Ascending aorta (tissue), 2 donors: ENCODE measurements around the gene CPA3. TPM values are rescaled to one million over a fixed set of nuclear protein-coding genes. Genes with fewer than 3 reads are reported as not detected.

Experiments
- DNase-seq, 2 donors: peaks; one replicate each; pipeline ENCODE4 v3.0.0-alpha.2; 2019; ENCODE audit warnings: low spot score in 2 of 2
- H3K27ac ChIP-seq, 2 donors: fragments of 200-600 bp; sonication (generic); one replicate each; pipeline ENCODE4 v1.5.1; 2016 to 2017; ENCODE audit warnings: mild to moderate bottlenecking in 1 of 2
- H3K27me3 ChIP-seq: fragments of 200-600 bp; sonication (generic); one replicate; pipeline ENCODE4 v1.5.1; 2017
- H3K36me3 ChIP-seq, 2 donors: fragments of 200-600 bp; sonication (generic); one replicate each; pipeline ENCODE4 v1.5.1; 2016
- H3K4me1 ChIP-seq, 2 donors: fragments of 200-600 bp; sonication (generic); one replicate each; pipeline ENCODE4 v1.5.1; 2016 to 2017; ENCODE audit warnings: mild to moderate bottlenecking in 1 of 2
- H3K4me3 ChIP-seq, 2 donors: fragments of 200-600 bp; sonication (generic); one replicate each; pipeline ENCODE4 v1.5.1; 2016 to 2017; ENCODE audit warnings: mild to moderate bottlenecking in 1 of 2
- H3K9me3 ChIP-seq, 2 donors: fragments of 200-600 bp; sonication (generic); one replicate each; pipeline ENCODE4 v1.5.1; 2016
- intact Hi-C: fragments of 100-400 bp; cut with DNase I; formaldehyde crosslinking; loops from one replicate; pipeline ENCODE4 v1.15.1; 2023
- total RNA-seq: library from RNA; depleted of rRNA; stranded (reverse); fragments of >200 nt; gene quantifications from one replicate; pipeline ENCODE4 v1.1.0, GENCODE V29; 2016
- TF ChIP-seq, protein P1 (sequence below), 3 experiments: fragments of 200-600 bp in 2 of 3; fragments of 450-650 bp in 1 of 3; sonication (generic) in 2 of 3; IDR thresholded peaks; one replicate each; pipeline ENCODE4 v1.5.1; 2016 to 2019; ENCODE audit warnings: antibody characterized with exemption in 3 of 3, mild to moderate bottlenecking in 1 of 3, moderate library complexity in 1 of 3

The CPA3 gene
- total RNA-seq, 1 donor from 2014 or later: not detected

- Histone ChIP-seq H3K4me3 (no peak overlapping the region), H3K9me3 (no peaks in the 10 kb centered on the region), H3K27me3 (no peaks in the 10 kb centered on the region), H3K36me3 (no peaks in the 10 kb centered on the region), H3K27ac (no peak overlapping the region), H3K4me1 (no peaks in the 10 kb centered on the region)
- TF ChIP-seq, protein P1, sequence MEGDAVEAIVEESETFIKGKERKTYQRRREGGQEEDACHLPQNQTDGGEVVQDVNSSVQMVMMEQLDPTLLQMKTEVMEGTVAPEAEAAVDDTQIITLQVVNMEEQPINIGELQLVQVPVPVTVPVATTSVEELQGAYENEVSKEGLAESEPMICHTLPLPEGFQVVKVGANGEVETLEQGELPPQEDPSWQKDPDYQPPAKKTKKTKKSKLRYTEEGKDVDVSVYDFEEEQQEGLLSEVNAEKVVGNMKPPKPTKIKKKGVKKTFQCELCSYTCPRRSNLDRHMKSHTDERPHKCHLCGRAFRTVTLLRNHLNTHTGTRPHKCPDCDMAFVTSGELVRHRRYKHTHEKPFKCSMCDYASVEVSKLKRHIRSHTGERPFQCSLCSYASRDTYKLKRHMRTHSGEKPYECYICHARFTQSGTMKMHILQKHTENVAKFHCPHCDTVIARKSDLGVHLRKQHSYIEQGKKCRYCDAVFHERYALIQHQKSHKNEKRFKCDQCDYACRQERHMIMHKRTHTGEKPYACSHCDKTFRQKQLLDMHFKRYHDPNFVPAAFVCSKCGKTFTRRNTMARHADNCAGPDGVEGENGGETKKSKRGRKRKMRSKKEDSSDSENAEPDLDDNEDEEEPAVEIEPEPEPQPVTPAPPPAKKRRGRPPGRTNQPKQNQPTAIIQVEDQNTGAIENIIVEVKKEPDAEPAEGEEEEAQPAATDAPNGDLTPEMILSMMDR (IDR thresholded peaks at IDR 0.05): no peak
- intact Hi-C loops: no loop called here
- no peak for DNase-seq
Measured at GRCh38 chr3:148938306-148938705, 73.2 kb downstream of the CPA3 start.

DNA sequence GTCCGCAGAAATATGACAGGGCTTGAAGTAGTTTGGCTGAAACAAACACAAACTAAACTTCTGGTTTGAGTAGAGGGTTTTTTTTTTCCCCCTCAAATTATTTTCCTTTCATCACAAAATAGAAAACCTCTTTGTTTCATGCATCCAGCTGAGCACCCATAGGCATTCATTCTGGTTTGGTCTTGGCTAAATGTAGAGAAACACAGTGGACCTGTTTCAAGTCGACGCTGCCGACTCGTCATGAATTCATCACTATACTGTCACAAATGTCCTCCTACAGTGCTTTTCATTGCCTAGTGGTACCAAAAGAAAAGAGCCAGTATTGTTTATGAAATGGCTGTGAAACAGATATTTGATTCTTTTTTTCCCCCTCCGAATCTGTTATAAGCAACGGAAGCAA, 73.8 kb downstream of the CPA3 start:
- intact Hi-C loops: no loop called here
- DNase-seq: no peak
- no peaks in the 10 kb centered on the region for H3K4me1 ChIP-seq
- TF ChIP-seq, protein P1 (IDR thresholded peaks at IDR 0.05): no peak
- no peaks in the 10 kb centered on the region for H3K36me3 ChIP-seq
- H3K27me3 ChIP-seq: no peaks in the 10 kb centered on the region
- H3K27ac ChIP-seq: no peak overlapping the region
- H3K4me3 ChIP-seq: no peak overlapping the region
- H3K9me3 ChIP-seq: no peaks in the 10 kb centered on the region

DNA sequence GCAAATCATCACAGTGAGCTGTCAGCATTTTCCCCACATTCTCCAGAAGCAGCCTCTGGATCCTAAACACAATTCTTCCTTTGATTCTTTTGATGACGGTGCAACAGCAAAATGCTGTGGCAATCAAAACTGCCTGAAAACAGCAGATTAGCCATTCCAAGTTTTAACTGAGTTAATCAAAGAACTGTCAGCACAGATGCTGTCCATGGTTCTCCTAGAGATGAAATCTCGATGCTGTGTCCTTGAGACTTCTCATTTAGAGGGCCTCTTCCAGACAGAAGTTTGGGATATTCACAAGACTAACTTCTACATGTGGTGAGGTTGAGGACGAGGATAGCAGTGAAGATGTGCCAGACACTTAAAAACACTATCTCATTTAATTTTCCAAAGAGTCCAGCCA, 75.9 kb downstream of the CPA3 start:
- H3K27me3 ChIP-seq: no peaks in the 10 kb centered on the region
- TF ChIP-seq, protein P1 (IDR thresholded peaks at IDR 0.05): no peak
- no peaks in the 10 kb centered on the region for H3K9me3 ChIP-seq
- no peak for DNase-seq
- H3K4me3 ChIP-seq: no peak overlapping the region
- H3K36me3 ChIP-seq: no peaks in the 10 kb centered on the region
- H3K27ac ChIP-seq: no peak overlapping the region
- no peaks in the 10 kb centered on the region for H3K4me1 ChIP-seq
- intact Hi-C loops: loop anchor here (10.0 kb wide), 1 partner anchor 226 kb away; no protein-coding TSS in a partner anchor

DNA sequence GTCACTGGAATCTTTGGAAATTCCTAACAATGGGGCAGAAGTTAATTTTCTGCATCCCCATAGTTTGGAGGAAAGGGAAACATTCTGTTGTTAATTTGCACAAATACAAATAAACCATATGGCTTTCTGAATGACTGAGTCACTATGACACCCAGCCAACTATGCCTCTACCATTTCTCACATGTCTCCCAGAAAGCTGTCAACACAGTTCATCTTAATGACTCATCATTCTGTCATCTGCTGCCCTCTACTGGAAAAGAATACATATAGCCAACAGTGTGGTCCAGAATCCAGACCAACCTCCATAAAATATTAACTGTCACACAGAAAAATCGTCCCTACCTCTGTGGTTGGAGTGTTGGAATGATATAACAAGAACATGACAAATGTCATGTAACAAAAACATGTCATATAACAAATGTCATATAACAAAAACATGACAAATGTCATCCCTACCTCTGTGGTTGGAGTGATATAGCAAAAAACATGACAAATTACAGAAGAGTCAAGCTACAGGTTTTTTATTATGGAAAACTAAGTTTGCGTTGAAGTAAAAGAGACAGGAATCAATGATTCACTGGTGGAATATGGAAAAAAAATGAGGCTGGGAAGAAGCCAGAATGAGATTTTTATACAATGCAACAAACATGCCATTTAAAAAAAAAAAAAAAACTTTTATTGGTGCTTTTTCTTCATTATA, 78.6 kb downstream of the CPA3 start:
- Histone ChIP-seq H3K27ac (no peak overlapping the region), H3K9me3 (no peaks in the 10 kb centered on the region), H3K36me3 (no peaks in the 10 kb centered on the region), H3K4me1 (no peaks in the 10 kb centered on the region), H3K27me3 (no peaks in the 10 kb centered on the region), H3K4me3 (no peak overlapping the region)
- TF ChIP-seq, protein P1 (IDR thresholded peaks at IDR 0.05): peak; percentile 9 to 56 (median 44)
- no peak for DNase-seq
- intact Hi-C loops: loop anchor here (10.0 kb wide), 1 partner anchor 229 kb away; no protein-coding TSS in a partner anchor

GRCh38 chr3:148945116-148945515, 80.0 kb downstream of the CPA3 start:
- no peaks in the 10 kb centered on the region for H3K4me1 ChIP-seq
- TF ChIP-seq, protein P1 (IDR thresholded peaks at IDR 0.05): no peak
- intact Hi-C loops: loop anchor here (5.0 to 10.0 kb wide), 2 partner anchors 230 to 563 kb away; no protein-coding TSS in a partner anchor
- H3K27ac ChIP-seq: no peak overlapping the region
- no peak for DNase-seq
- no peak overlapping the region for H3K4me3 ChIP-seq
- no peaks in the 10 kb centered on the region for H3K36me3 ChIP-seq
- no peaks in the 10 kb centered on the region for H3K27me3 ChIP-seq
- H3K9me3 ChIP-seq: no peaks in the 10 kb centered on the region

Other genes with a start within 250 kb of the CPA3 start
- gene AGTR1, start 167.4 kb upstream of the CPA3 start, total RNA-seq: 20.0 TPM
- gene CPB1, start 37.5 kb upstream of the CPA3 start, total RNA-seq: 0.21 TPM
- 23.9 TPM for gene GYG1, start 126.2 kb downstream of the CPA3 start, total RNA-seq
- gene HLTF, start 221.2 kb downstream of the CPA3 start, total RNA-seq: 136 TPM